HG03432 (cell line): ENCODE measurements around the gene RAC3.

Experiments
- ATAC-seq: cut with Tn5 transposase; IDR thresholded peaks from one replicate; pipeline ENCODE4 v1.9.1; 2021; ENCODE audit warnings: mild to moderate bottlenecking, moderate library complexity; ENCODE audit not compliant: unreplicated experiment

RAC3 gene

DNA sequence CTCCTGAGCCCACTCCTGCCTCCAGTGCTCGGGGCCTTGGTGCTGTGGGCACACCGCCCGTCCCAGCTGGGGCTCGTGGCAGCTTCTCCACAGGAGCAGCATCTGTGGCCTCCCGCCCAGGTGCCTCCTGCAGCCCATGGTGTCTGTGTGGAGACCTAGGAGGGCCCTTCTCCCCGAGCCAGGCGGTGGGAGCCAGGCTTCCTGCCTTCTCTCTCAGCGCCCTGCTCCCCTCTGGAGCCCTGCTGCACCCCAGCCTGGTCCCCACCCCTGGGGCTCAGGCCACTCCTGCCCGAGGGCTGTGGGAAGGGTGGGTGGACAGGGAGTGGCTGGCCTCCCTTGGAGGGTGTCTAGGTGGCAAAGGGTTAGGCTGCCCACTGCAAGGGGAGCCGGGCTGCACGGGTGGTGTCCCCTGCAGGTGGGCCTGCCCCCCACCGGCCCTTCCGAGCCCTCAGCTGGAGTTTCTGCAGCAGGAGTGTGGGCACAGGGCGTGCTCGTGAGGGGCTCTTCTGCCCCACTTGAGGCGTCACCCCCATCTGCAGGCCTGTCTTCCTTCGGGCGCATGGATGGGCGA, 19.8 kb upstream of the RAC3 start:
- no peak for ATAC-seq

DNA sequence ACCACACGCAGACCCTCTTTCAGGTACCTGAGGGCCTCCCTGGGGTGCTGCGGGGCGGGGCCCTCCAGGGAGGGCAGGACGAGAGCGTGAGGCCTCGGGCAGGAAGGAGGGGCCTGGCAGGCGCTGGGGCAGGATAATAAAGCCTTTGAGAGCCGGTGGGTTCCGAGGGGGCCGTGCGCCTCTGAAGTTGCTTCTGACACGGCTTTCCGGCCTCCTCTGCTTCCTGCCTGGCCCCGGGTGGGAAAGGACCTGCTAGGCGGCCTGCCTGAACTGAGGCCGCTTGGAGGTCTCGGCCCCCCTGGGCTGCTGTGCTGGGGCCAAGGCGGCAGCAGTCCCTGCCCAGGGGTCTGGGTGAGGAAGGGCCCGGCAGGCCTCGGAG, 19.2 kb upstream of the RAC3 start:
- no peak for ATAC-seq

DNA sequence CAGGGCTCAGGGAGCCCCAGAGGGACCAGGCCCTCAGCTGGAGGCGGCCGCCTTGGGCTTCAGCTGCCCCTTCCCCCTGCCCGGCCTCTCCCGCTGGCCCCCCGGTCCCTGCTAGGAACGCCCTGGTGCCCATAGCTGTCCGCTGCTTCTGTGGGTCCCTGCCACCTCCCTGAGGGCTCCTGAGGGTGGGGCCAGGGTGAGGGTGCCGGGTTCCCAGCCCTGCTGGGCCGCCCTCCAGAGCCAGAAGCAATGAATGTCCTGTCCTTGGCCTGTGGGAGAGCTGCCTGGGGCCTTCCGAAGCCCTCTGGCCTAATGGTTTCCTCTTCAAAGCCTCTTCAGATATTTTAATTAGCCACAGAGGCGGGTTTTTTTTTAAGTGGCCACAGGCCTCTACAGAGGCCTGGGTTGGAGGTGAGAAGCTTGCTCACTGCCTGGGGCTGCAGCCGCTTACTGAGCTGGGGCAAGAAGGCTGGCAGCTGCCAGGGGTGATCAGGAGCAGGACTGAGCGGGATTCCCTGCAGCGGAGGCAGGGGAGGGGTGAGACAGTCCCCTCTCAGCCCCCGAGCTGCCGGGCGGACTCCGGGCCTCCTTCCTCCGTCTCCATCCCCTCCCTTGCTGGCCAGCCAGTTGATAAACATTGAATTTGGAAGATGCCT, 18.7 kb upstream of the RAC3 start:
- ATAC-seq: no peak

DNA sequence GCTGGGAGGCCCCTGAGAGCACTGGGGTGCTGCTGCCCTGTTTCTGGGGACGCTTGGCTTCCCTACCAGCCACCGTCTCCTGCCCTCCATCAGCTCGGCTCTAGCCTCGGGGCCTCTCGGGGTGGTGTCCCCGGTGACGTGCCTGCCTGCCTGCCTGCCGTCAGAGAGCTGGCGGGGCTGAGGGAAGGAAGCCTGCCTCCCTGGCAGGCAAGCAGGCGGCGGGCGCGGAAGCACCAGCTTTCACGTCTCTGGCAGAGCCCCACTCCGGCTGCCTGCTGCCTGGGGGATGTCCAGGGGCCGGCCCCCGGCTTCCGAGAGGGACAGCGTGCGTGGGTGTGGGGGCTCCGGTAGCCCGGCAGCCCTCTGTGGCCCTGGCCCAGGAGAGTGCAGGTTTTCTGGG, 18.1 kb upstream of the RAC3 start:
- ATAC-seq: no peak

GRCh38 chr17:82013772-82014321, 17.6 kb upstream of the RAC3 start:
- ATAC-seq: no peak

DNA sequence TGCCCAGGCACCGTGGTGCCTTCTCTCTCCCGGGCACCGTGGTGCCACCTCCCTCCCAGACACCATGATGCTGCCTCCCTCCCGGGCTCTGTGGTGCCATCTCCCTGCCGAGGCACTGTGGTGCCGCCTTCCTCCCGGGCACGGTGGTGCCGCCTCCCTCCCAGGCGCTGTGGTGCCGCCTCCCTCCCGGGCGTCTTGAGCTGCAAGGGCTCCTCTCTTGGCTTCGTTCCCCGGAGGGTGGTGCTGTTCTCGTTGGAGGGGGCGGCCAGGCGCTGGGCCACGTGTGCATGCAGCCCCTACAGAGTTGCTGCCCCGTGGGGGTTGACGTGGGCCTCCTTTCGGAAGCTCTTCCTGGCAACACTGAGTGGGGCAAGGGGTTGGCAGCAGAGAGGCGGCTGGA, 17.0 kb upstream of the RAC3 start:
- ATAC-seq: no peak

DNA sequence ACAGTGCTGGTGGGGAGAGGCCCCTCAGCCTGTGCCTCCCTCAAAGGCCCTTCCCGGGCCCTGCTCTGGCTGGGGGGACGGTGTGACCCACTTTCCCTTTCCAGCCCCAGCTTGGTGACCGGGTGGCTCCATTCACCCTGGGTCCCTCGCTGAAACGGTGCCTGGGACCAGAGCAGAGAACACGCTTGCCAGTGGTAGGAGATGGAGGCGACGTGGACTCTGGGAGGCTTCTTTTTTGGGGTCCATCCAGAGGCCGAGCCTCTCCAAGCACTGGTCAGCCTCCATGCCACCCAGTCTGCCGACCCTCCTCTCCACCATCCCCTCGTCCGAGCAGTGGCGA, 16.5 kb upstream of the RAC3 start:
- no peak for ATAC-seq

DNA sequence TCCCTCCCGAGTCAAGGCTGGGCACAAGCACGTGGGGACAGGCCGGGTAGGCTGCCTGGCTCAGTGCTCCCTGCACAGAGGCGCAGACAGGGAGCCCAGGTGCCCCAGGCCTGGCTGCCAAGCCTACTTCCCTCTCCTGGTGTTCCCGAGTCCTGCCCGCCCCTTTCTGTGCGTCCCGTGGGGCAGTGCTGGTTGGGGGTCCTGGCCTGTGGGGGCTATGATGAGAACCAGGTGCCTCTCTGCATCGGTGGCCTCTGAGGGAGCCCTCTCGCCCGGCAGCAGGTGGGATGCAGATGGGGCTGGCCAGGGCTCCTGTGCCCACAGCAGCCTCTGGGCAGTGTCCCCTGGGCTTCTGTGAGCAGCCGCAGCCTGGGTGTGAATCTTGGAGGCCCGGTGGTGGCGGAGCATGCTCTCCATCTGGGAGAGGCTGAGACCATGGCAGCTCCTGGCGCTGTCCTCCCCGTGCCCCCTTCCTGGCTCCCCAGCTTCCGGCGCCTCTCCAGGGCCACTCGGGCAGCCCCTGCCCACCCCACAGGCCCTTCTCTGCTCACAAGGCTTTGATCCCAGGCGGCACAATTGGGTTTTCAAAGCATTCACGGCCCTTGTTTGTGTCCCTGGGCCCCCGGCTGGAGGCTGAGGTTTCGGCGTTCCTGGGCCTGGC, 16.0 kb upstream of the RAC3 start:
- no peak for ATAC-seq

- no peak for ATAC-seq
Measured at GRCh38 chr17:82016061-82016874, 15.2 kb upstream of the RAC3 start.

GRCh38 chr17:82016875-82017459, 14.5 kb upstream of the RAC3 start:
- ATAC-seq: no peak

- no peak for ATAC-seq
Measured at GRCh38 chr17:82017612-82018151, 13.8 kb upstream of the RAC3 start.

- no peak for ATAC-seq
Measured at GRCh38 chr17:82018152-82018988, 13.1 kb upstream of the RAC3 start.

DNA sequence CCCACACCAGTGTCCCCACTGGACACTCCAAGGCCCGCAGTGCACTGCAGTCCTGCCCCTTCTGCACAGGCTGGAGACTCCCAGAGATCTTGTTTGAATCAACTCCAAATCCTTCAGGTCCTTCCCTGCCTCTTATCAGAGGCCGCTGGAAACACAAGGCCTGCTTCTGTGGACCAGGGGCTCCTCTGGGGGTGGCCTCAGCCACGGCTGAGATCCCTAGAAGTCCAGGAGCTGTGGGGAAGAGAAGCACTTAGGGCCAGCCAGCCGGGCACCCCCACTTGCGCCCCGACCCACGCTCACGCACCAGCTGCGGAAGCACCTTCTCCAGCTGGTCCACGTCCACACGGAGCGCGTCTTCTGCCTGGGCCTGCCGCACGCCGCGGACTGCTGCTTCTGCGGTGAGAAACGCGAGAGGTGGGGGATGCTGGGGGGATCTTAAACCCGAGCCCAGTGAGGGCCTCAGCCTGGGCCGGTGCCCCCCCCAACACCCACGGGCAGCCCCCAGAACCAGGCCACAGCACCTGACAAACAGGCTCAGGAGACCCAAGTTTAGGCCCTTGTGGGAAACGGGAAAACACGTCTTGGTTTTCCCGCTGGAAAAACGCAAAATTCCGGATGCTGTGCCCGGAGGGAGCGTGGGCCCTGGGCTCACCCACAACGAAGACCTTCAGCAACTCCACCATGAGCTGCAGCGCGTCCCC, 12.3 kb upstream of the RAC3 start:
- no peak for ATAC-seq

GRCh38 chr17:82019690-82020571, 11.5 kb upstream of the RAC3 start:
- no peak for ATAC-seq

- ATAC-seq: no peak
Measured at GRCh38 chr17:82020572-82021106, 10.8 kb upstream of the RAC3 start.

DNA sequence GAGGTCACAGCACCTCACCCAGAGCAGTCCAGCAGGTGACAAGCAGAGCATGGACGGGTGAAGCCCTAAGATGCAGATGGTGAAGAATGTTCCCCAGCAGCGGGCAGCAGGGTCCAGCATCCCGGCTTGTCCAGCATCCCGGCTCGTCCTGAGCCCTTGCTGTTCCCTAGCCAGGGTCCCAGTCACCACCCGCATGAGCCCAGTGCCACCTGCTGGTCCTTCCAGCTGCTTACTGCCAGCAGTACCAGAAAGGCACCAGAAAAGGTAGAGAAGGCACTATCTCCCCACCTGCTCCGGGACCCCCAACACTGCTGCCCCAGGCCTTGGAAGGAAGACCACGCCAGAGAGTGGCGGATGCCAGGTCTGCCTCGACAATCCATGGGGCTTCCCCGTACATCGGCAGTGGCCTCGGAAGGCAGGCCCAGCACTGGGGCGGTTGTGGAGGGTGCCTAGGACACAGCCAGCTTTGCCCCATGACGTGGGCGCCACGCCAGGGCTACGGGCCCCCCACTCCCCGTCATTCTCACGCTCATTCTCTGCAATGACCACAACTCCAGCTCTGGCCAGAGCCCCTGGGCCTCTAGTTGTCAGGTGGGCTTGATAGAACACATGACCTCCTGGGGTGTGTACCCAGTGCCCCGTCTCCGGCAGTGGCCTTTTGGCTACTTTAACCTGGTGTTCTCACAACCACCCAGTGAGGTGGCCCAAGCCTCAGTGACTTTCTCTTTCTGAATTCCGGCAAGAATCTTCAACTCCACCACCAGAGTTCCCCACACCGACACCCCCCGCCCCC, 10.2 kb upstream of the RAC3 start:
- no peak for ATAC-seq

GRCh38 chr17:82021900-82022309, 9.6 kb upstream of the RAC3 start:
- ATAC-seq: no peak
